MM.1S (cell line): ENCODE data around the gene APBB1.
"Not testable (repeated sequence)": the region's sequence is repeated elsewhere in the genome, so short reads cannot be mapped to it uniquely, and the experiment has no call there.

ENCODE experiments used
- DNase-seq: peaks from one replicate; pipeline ENCODE4 v3.0.0-alpha.2; 2015
- H2AFZ ChIP-seq: fragments of 300-600 bp; sonication (generic); 2 replicates; pipeline ENCODE4 v1.6.0; 2016; ENCODE audit warnings: antibody characterized with exemption, low read length
- H3F3A ChIP-seq: fragments of 300-600 bp; sonication (generic); 2 replicates; pipeline ENCODE4 v1.6.1; 2016; ENCODE audit warnings: mild to moderate bottlenecking, antibody characterized with exemption, low read length, moderate library complexity, mixed read lengths; ENCODE audit not compliant: insufficient read depth
- H3K27ac ChIP-seq: fragments of 300-600 bp; sonication (generic); 2 replicates; pipeline ENCODE4 v1.5.1; 2016; ENCODE audit warnings: mild to moderate bottlenecking, low read length
- H3K27me3 ChIP-seq: fragments of 300-600 bp; sonication (generic); replicated peaks from 2 replicates; pipeline ENCODE4 v1.6.0; 2016; ENCODE audit warnings: low read length; ENCODE audit not compliant: insufficient read depth
- H3K36me3 ChIP-seq: fragments of 300-600 bp; sonication (generic); replicated peaks from 2 replicates; pipeline ENCODE4 v1.6.1; 2016; ENCODE audit warnings: mild to moderate bottlenecking, low read length, mixed read lengths; ENCODE audit not compliant: insufficient read depth
- H3K4me1 ChIP-seq: fragments of 300-600 bp; sonication (generic); 2 replicates; pipeline ENCODE4 v1.6.1; 2016; ENCODE audit warnings: low read length, mixed read lengths
- H3K4me2 ChIP-seq: fragments of 300-600 bp; sonication (generic); 2 replicates; pipeline ENCODE4 v1.6.0; 2016; ENCODE audit warnings: low read depth, low read length
- H3K4me3 ChIP-seq: fragments of 300-600 bp; sonication (generic); 2 replicates; pipeline ENCODE4 v1.5.1; 2016; ENCODE audit warnings: low read length, mixed read lengths
- H3K79me2 ChIP-seq: fragments of 300-600 bp; sonication (generic); 2 replicates; pipeline ENCODE4 v1.6.1; 2016; ENCODE audit warnings: mixed run types, low read length, mixed read lengths
- H3K9ac ChIP-seq: fragments of 300-600 bp; sonication (generic); 2 replicates; pipeline ENCODE4 v1.6.1; 2016; ENCODE audit warnings: low read length, mixed read lengths
- H3K9me2 ChIP-seq: fragments of 300-600 bp; sonication (generic); replicated peaks from 2 replicates; pipeline ENCODE4 v1.6.1; 2016; ENCODE audit warnings: mild to moderate bottlenecking, low read length, mixed read lengths; ENCODE audit not compliant: insufficient read depth
- H3K9me3 ChIP-seq: fragments of 300-600 bp; sonication (generic); replicated peaks from 2 replicates; pipeline ENCODE4 v1.6.1; 2016; ENCODE audit warnings: mild to moderate bottlenecking, low read length, mixed read lengths; ENCODE audit not compliant: insufficient read depth
- H4K20me1 ChIP-seq: fragments of 300-600 bp; sonication (generic); 2 replicates; pipeline ENCODE4 v1.6.1; 2016; ENCODE audit warnings: mild to moderate bottlenecking, low read length, moderate library complexity, mixed read lengths; ENCODE audit not compliant: insufficient read depth
- CTCF ChIP-seq: fragments of 300-600 bp; sonication (generic); IDR thresholded peaks from 2 replicates; pipeline ENCODE4 v1.5.1; 2016; ENCODE audit warnings: antibody characterized with exemption, low read length, mixed read lengths
- EZH2 ChIP-seq: fragments of 300-600 bp; sonication (generic); optimal IDR thresholded peaks from 2 replicates; pipeline ENCODE3; 2017; ENCODE audit warnings: low read depth, mild to moderate bottlenecking, antibody characterized with exemption, low read length, mixed read lengths
- EZH2phosphoT487 ChIP-seq: fragments of 300-600 bp; sonication (generic); IDR thresholded peaks from 2 replicates; pipeline ENCODE4 v1.6.1; 2018; ENCODE audit warnings: antibody characterized with exemption, low read length

Gene APBB1

DNA sequence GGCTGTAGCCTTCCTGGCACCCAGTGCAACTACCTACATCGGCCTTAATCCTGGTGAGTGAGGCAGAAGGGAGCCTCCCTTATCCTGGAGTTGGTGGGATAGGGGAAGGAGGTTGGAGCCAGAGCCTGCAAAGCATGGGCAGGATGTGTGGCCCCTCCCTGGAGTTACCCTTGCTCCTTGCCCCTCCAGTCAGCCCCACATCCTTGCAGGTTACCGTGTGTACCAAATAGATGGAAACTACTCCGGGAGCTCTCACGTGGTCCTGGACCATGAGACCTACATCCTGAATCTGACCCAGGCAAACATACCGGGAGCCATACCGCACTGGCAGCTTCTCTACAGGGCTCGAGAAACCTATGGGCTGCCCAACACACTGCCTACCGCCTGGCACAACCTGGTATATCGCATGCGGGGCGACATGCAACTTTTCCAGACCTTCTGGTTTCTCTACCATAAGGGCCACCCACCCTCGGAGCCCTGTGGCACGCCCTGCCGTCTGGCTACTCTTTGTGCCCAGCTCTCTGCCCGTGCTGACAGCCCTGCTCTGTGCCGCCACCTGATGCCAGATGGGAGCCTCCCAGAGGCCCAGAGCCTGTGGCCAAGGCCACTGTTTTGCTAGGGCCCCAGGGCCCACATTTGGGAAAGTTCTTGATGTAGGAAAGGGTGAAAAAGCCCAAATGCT is 24.8 kb downstream of the APBB1 start:
- Histone ChIP-seq H3K4me2 (no peak overlapping the region), H2AFZ (no peak overlapping the region), H3F3A (no peaks in the 10 kb centered on the region), H3K9me3 (no peaks in the 10 kb centered on the region), H3K9me2 (no peaks in the 10 kb centered on the region), H3K4me3 (no peak overlapping the region), H4K20me1 (no peaks in the 10 kb centered on the region), H3K9ac (no peak overlapping the region), H3K36me3 (no peaks in the 10 kb centered on the region), H3K27ac (no peak overlapping the region), H3K27me3 (no peaks in the 10 kb centered on the region), H3K4me1 (no peaks in the 10 kb centered on the region), H3K79me2 (peaks cover 8% of the 10 kb centered on the region)
- DNase-seq: no peak
- TF ChIP-seq EZH2phosphoT487: no peak
- TF ChIP-seq CTCF: no peak

GRCh38 chr11:6392251-6392650 is 26.6 kb downstream of the APBB1 start:
- not testable (repeated sequence) for DNase-seq, H3K9ac ChIP-seq, H3K4me1 ChIP-seq, H3K4me3 ChIP-seq, H3K79me2 ChIP-seq, H3K36me3 ChIP-seq, H3K4me2 ChIP-seq, H3K27me3 ChIP-seq, H2AFZ ChIP-seq, H3F3A ChIP-seq, H3K9me2 ChIP-seq, H3K27ac ChIP-seq, H4K20me1 ChIP-seq, H3K9me3 ChIP-seq

GRCh38 chr11:6391537-6392134 is 27.3 kb downstream of the APBB1 start:
- Histone ChIP-seq H3K9me2 (no peaks in the 10 kb centered on the region), H3K4me2 (peak overlapping the region; percentile 76; the same call in 1 of the 2 replicates), H2AFZ (no peak overlapping the region), H3K4me1 (no peaks in the 10 kb centered on the region), H4K20me1 (no peaks in the 10 kb centered on the region), H3K36me3 (no peaks in the 10 kb centered on the region), H3K79me2 (peaks cover 8% of the 10 kb centered on the region), H3K4me3 (no peak overlapping the region), H3K27me3 (no peaks in the 10 kb centered on the region), H3K27ac (no peak overlapping the region), H3K9me3 (no peaks in the 10 kb centered on the region), H3K9ac (no peak overlapping the region), H3F3A (no peaks in the 10 kb centered on the region)
- TF ChIP-seq EZH2 (no peak), CTCF (no peak), EZH2phosphoT487 (no peak)
- DNase-seq: no peak

DNA sequence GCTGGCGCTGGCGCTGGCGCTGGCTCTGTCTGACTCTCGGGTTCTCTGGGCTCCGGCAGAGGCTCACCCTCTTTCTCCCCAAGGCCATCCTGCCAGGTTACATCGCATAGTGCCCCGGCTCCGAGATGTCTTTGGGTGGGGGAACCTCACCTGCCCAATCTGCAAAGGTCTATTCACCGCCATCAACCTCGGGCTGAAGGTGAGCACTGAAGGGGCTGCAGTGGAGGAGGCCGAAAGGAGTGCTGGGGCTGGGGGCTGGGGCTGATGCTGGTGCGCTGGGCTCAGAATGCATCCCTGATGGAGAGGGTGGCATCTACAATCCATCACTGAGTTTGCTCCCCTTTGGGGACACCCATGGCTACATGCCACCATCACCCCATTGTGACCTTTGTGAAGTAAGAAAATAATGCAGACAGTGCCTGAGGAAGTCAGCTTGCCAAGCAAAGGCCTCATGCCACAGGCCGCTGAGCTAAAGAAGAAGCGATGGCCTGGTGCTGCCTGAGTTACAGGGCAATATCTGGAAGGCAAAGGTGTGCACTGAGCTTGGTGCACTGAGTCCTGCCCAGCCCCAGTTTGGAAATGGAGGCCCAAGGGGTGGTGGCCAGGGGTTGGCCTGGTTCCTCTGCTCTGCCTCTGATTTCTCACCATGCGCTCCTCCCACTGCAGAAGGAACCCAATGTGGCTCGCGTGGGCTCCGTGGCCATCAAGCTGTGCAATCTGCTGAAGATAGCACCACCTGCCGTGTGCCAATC is 28.0 kb downstream of the APBB1 start:
- no peak for TF ChIP-seq EZH2
- TF ChIP-seq EZH2phosphoT487: no peak
- no peak for TF ChIP-seq CTCF

More for the DNA sequence above, 28.0 kb downstream of the APBB1 start:
- Histone ChIP-seq H3K9me3 (no peaks in the 10 kb centered on the region), H3K4me1 (no peaks in the 10 kb centered on the region), H3K27ac (no peak overlapping the region), H4K20me1 (no peaks in the 10 kb centered on the region), H3K4me2 (peak overlapping the region; percentile 76), H3K79me2 (peaks cover 8% of the 10 kb centered on the region), H3K27me3 (no peaks in the 10 kb centered on the region), H2AFZ (peak overlapping the region; percentile 83), H3K4me3 (peak overlapping the region; percentile 75), H3K9ac (peak overlapping the region; percentile 70), H3K36me3 (no peaks in the 10 kb centered on the region), H3K9me2 (no peaks in the 10 kb centered on the region), H3F3A (no peaks in the 10 kb centered on the region)
- DNase-seq: no peak
